HL-60 (cell line): Measurements from ENCODE around the gene TTLL11.

Experiments used
- DNase-seq, 2 experiments: peaks; one replicate each; pipeline ENCODE4 v3.0.0-alpha.2; 2010 to 2020; ENCODE audit warnings: low read depth in 1 of 2, low spot score in 1 of 2
- H3K27ac ChIP-seq: fragments of 250-450 bp; sonication (Bioruptor Pico); replicated peaks from 2 replicates; pipeline ENCODE4 v1.5.1; 2020; ENCODE audit warnings: mild to moderate bottlenecking, moderate library complexity
- H3K27me3 ChIP-seq: fragments of 250-450 bp; sonication (Bioruptor Pico); 2 replicates; pipeline ENCODE4 v1.5.1; 2021; ENCODE audit warnings: mild to moderate bottlenecking, moderate library complexity; ENCODE audit not compliant: insufficient read depth, poor library complexity, severe bottlenecking
- H3K4me3 ChIP-seq: replicated peaks from 2 replicates; pipeline ENCODE4 v1.5.1; 2011; ENCODE audit warnings: mild to moderate bottlenecking, control low read depth, low read length; ENCODE audit not compliant: insufficient read depth
- CTCF ChIP-seq: IDR thresholded peaks from one replicate; pipeline ENCODE4 v1.5.1; 2011; ENCODE audit warnings: low read length, control low read depth, inconsistent platforms; ENCODE audit not compliant: insufficient read depth
- GABPA ChIP-seq: IDR thresholded peaks from 2 replicates; pipeline ENCODE4 v1.6.1; 2012; ENCODE audit warnings: low read depth
- POLR2AphosphoS5 ChIP-seq: IDR thresholded peaks from 2 replicates; pipeline ENCODE4 v1.6.1; 2012; ENCODE audit warnings: low read depth
- SPI1 ChIP-seq: IDR thresholded peaks from 2 replicates; pipeline ENCODE4 v1.6.1; 2012; ENCODE audit warnings: low read depth, mild to moderate bottlenecking, borderline replicate concordance
- TF ChIP-seq, protein P1 (sequence below): IDR thresholded peaks from 2 replicates; pipeline ENCODE4 v1.6.1; 2012; ENCODE audit warnings: low read depth; ENCODE audit not compliant: insufficient replicate concordance

Gene TTLL11

GRCh38 chr9:122126331-122127261 is 33.5 kb upstream of the TTLL11 start:
- Histone ChIP-seq H3K4me3 (peak overlapping the region; percentile 15), H3K27ac (no peak overlapping the region), H3K27me3 (peaks cover 20% of the 10 kb centered on the region)
- TF ChIP-seq, protein P1, sequence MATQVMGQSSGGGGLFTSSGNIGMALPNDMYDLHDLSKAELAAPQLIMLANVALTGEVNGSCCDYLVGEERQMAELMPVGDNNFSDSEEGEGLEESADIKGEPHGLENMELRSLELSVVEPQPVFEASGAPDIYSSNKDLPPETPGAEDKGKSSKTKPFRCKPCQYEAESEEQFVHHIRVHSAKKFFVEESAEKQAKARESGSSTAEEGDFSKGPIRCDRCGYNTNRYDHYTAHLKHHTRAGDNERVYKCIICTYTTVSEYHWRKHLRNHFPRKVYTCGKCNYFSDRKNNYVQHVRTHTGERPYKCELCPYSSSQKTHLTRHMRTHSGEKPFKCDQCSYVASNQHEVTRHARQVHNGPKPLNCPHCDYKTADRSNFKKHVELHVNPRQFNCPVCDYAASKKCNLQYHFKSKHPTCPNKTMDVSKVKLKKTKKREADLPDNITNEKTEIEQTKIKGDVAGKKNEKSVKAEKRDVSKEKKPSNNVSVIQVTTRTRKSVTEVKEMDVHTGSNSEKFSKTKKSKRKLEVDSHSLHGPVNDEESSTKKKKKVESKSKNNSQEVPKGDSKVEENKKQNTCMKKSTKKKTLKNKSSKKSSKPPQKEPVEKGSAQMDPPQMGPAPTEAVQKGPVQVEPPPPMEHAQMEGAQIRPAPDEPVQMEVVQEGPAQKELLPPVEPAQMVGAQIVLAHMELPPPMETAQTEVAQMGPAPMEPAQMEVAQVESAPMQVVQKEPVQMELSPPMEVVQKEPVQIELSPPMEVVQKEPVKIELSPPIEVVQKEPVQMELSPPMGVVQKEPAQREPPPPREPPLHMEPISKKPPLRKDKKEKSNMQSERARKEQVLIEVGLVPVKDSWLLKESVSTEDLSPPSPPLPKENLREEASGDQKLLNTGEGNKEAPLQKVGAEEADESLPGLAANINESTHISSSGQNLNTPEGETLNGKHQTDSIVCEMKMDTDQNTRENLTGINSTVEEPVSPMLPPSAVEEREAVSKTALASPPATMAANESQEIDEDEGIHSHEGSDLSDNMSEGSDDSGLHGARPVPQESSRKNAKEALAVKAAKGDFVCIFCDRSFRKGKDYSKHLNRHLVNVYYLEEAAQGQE, result no peak
- TF ChIP-seq SPI1, result peak; percentile 48; the same call in 1 of the 2 replicates
- no peak for DNase-seq

GRCh38 chr9:122125509-122126330 is 32.6 kb upstream of the TTLL11 start:
- H3K27ac ChIP-seq, result no peak overlapping the region
- TF ChIP-seq GABPA (no peak), POLR2AphosphoS5 (no peak), CTCF (no peak), SPI1 (no peak)
- TF ChIP-seq, protein P1, result no peak

DNA sequence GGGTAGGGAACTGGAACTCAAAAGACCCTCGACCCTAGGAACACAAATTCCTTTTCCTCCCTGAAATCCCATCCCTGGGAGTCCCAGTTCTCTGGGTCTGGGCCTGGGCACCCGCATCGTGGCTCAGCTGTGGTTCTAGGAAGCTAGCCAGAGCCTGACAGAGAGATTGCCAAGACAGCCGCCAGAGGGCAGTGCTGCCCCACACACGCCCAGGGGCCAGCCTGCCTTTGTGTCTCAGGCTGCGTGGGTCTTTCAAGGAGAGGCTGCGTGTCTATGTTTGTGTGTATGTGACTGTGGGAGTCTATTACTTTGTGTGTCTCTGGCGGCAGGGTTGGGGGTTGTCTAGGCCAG is 32.0 kb upstream of the TTLL11 start:
- H3K27ac ChIP-seq, result no peak overlapping the region
- H3K27me3 ChIP-seq, result peaks cover 17% of the 10 kb centered on the region
- peak; percentile 29 to 70 for DNase-seq
- no peak overlapping the region for H3K4me3 ChIP-seq
- TF ChIP-seq GABPA, result no peak
- TF ChIP-seq POLR2AphosphoS5, result no peak
- TF ChIP-seq CTCF, result peak; percentile 81
- TF ChIP-seq, protein P1, result no peak
- no peak for TF ChIP-seq SPI1

More at GRCh38 chr9:122125509-122126330, 32.6 kb upstream of the TTLL11 start:
- Histone ChIP-seq H3K4me3 (no peak overlapping the region), H3K27me3 (peaks cover 17% of the 10 kb centered on the region)
- no peak for DNase-seq
